GM12864 (cell line): ENCODE measurements around the gene SHLD3.

ENCODE experiments used
- DNase-seq: peaks from one replicate; pipeline ENCODE4 v3.0.0-alpha.2; 2011; ENCODE audit warnings: low read depth
- H3K4me3 ChIP-seq: 2 replicates; pipeline ENCODE4 v1.5.1; 2011; ENCODE audit warnings: mild to moderate bottlenecking, low read depth, low read length, control low read depth
- TF ChIP-seq, protein P1 (sequence below): IDR thresholded peaks from 2 replicates; pipeline ENCODE4 v1.5.1; 2011; ENCODE audit warnings: low read depth, mild to moderate bottlenecking, moderate library complexity, low read length, control low read depth, inconsistent platforms; ENCODE audit errors: missing control alignments

SHLD3 gene

DNA sequence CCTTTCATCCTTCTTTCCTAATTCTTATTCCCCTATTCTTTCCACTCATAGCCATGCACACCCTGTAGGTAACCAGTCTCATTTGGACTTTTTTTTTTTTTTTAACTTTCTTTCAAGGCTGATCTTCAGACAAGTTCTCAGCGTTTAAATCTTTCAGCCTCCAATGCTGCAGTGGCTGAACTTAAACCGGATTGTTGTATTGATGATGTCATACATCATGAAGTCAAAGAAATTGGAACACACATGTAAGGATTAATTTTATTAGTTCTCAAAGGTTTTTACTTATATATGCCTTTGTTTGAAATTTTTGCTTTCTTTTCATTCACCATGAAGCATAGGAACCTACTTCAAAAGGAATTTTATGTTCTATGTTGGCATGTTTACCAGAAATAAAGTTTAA lies 22.1 kb downstream of the SHLD3 start:
- TF ChIP-seq, protein P1, sequence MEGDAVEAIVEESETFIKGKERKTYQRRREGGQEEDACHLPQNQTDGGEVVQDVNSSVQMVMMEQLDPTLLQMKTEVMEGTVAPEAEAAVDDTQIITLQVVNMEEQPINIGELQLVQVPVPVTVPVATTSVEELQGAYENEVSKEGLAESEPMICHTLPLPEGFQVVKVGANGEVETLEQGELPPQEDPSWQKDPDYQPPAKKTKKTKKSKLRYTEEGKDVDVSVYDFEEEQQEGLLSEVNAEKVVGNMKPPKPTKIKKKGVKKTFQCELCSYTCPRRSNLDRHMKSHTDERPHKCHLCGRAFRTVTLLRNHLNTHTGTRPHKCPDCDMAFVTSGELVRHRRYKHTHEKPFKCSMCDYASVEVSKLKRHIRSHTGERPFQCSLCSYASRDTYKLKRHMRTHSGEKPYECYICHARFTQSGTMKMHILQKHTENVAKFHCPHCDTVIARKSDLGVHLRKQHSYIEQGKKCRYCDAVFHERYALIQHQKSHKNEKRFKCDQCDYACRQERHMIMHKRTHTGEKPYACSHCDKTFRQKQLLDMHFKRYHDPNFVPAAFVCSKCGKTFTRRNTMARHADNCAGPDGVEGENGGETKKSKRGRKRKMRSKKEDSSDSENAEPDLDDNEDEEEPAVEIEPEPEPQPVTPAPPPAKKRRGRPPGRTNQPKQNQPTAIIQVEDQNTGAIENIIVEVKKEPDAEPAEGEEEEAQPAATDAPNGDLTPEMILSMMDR = no peak
- DNase-seq = no peak
- no peak overlapping the region for H3K4me3 ChIP-seq

- DNase-seq = no peak
Measured at GRCh38 chr5:65647941-65648340, 23.1 kb downstream of the SHLD3 start.

DNA sequence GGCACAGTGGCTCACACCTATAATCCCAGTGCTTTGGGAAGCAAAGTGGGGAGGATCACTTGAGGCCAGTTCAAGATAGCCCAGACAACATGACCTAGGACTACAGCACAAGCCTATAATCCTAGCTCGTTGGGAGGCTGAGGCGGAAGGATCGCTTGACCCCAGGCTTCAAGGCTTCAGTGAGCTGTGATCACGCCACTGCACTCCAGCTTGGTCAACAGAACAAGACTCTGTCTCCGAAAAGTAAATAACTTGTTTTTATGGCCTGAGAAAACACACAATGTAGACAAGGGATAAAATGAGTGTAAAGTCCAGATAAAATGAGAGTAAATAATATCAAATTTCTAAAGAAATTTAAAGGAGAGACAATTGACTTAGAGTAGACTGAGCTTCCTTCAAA lies 26.3 kb downstream of the SHLD3 start:
- no peak overlapping the region for H3K4me3 ChIP-seq
- TF ChIP-seq, protein P1 = no peak
- DNase-seq = no peak

More at GRCh38 chr5:65647941-65648340, 23.1 kb downstream of the SHLD3 start:
- TF ChIP-seq, protein P1 = no peak
- no peak overlapping the region for H3K4me3 ChIP-seq

GRCh38 chr5:65654713-65655112 lies 29.9 kb downstream of the SHLD3 start:
- TF ChIP-seq, protein P1 = no peak
- DNase-seq = no peak

DNA sequence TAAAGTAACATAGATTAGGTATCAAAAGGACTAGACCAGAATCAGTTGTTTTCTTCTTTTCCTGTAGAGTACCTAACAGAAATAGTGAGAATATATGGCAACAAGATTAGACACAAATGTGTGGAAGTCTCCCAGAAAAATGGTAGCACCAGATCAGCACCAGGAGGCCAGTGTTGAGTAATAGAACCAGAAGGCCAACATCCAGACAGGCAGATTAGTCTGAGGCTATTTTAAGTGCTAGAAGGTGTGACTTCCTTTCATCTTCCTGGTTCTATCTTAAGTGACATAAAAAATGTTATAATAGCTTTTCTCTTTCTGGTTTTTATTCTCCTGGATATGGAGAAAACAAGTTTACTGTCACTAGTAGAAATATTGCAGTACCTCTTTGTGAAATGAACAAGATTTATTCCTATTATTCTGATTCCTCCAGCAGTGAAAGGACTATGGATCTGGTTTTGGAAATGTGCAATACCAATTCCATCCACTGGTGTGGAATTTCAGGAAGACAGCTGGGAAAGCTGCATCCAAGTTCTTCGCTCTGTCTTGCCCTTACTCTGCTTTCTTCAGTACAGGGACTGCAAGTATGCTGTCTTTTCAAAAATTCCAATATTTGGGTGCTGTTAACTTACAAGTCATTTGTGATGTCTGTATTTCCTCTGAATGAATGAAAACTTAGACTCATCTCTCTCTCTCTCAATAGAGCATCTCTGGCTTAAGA lies 39.1 kb downstream of the SHLD3 start:
- no peak overlapping the region for H3K4me3 ChIP-seq
- TF ChIP-seq, protein P1 = peak; percentile 11
- DNase-seq = no peak

More at GRCh38 chr5:65654713-65655112, 29.9 kb downstream of the SHLD3 start:
- H3K4me3 ChIP-seq = no peak overlapping the region

DNA sequence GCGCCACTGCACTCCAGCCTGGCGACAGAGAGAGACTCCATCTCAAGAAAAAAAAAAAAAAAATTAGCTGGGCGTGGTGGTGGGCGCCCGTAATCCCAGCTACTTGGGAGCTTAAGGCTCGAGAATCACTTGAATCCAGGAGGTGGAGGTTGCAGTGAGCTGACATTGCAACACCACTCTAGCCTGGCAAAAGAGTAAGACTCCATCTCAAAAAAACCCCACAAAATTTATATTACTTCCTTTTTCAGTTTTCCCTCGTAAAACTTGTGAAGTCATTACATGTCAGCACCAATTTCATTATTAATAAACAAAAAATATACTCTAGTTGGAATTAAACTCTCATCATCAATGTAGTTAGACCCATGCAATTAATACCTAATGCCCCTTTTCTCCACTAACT lies 43.9 kb downstream of the SHLD3 start:
- DNase-seq = no peak
- TF ChIP-seq, protein P1 = no peak
- no peak overlapping the region for H3K4me3 ChIP-seq

DNA sequence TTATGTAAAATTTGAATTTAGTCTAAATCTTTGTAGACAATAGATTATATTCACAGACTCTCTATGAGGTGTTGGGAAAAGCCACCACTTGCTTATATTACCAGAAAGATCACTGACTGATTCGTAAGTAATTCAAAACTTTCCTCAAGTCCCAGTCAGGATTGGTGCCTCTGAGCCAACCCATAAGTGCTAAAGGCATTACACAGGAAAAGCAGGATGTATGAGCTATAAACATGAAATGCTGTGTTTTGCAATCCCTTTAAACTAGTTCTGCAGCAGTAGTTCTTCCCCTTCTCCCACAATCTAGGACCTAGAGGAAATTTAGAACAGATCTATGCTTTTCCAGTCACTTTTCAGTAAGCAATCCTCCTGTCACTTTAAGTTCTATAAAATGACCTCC lies 48.0 kb downstream of the SHLD3 start:
- TF ChIP-seq, protein P1 = no peak
- no peak for DNase-seq
- no peak overlapping the region for H3K4me3 ChIP-seq
